ENCODE measurements around the gene TAB3.
"Not testable (repeated sequence)": the region's sequence is repeated elsewhere in the genome, so short reads cannot be mapped to it uniquely, and the experiment has no call there.

Gene TAB3

GRCh38 chrX:30816079-30816478, 73.0 kb downstream of the TAB3 start:
- no peak for DNase-seq (ENCODE audit: low read depth in 3 of 3)

GRCh38 chrX:30814978-30815377, 74.1 kb downstream of the TAB3 start:
- no peak for DNase-seq (ENCODE audit: low read depth in 3 of 3)

GRCh38 chrX:30812326-30812725, 76.7 kb downstream of the TAB3 start:
- DNase-seq (ENCODE audit: low read depth in 3 of 3), result no peak

GRCh38 chrX:30806187-30806728, 82.8 kb downstream of the TAB3 start:
- no peak for DNase-seq (ENCODE audit: low read depth in 3 of 3)

DNA sequence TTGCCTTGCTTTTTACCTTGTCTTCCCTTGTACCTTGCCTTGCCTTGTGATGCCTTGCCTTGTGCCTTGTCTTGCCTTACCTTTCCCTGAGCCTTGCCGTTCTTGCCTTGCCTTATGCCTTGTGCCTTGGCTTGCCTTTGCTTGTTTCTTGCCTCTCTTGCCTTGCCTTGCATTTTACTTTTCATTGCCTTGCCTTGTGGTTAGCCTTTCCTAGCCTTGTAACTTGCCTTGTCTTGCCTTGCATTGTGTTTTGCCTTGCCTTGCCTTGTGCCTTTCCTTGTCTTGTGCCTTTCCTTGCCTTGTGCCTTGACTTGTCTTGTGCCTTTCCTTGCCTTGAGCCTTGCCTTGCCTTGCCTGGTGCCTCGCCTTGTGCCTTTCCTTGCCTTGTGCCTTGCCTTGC, 84.6 kb downstream of the TAB3 start:
- no peak for DNase-seq (ENCODE audit: low read depth in 3 of 3)

DNA sequence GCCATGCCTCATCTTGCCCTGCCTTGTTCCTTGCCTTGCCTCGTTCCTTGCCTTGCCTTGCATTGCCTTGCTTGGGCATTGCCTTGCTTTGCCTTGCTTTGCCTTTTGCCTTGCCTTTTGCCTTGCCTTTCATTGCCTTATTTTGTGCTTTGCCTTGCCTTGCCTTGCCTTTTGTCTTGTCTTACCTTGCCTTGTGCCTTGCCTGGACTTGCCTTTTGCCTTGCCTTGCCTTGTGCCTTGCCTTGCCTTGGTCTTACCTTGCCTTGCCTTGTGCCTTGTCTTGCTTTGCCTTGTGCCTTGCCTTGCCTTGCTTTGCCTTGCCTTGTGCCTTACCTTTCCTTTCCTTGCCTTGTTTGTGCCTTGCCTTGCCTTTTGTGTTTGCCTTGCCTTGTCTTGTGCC, 88.2 kb downstream of the TAB3 start:
- DNase-seq (ENCODE audit: low read depth in 3 of 3), result no peak

GRCh38 chrX:30799327-30799726, 89.7 kb downstream of the TAB3 start:
- DNase-seq (ENCODE audit: low read depth in 3 of 3), result no peak

- DNase-seq (ENCODE audit: low read depth in 3 of 3), result no peak
Measured at GRCh38 chrX:30798810-30799209, 90.2 kb downstream of the TAB3 start.

- not testable (repeated sequence) for DNase-seq (ENCODE audit: low read depth in 3 of 3)
Measured at GRCh38 chrX:30797301-30797700, 91.8 kb downstream of the TAB3 start.

- no peak for DNase-seq (ENCODE audit: low read depth in 3 of 3)
Measured at GRCh38 chrX:30795981-30796958, 92.8 kb downstream of the TAB3 start.

- DNase-seq (ENCODE audit: low read depth in 3 of 3), result no peak
Measured at GRCh38 chrX:30794497-30794896, 94.6 kb downstream of the TAB3 start.

DNA sequence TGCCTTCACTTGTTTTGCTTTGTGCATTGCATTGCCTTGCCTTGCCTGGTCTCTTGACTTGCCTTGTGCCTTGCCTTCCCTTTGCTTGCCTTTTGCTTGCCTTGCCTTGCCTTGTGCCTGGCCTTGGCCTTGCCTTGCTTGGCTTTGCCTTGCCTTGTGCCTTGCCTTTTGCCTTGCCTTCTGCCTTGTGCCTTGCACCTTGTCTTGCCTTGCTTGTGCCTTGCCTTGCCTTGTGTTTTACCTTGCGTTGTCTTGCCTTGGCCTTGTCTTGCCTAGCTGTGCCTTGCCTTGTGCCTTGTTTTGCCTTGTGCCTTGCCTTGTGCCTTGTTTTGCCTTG, 95.3 kb downstream of the TAB3 start:
- no peak for DNase-seq (ENCODE audit: low read depth in 3 of 3)

DNA sequence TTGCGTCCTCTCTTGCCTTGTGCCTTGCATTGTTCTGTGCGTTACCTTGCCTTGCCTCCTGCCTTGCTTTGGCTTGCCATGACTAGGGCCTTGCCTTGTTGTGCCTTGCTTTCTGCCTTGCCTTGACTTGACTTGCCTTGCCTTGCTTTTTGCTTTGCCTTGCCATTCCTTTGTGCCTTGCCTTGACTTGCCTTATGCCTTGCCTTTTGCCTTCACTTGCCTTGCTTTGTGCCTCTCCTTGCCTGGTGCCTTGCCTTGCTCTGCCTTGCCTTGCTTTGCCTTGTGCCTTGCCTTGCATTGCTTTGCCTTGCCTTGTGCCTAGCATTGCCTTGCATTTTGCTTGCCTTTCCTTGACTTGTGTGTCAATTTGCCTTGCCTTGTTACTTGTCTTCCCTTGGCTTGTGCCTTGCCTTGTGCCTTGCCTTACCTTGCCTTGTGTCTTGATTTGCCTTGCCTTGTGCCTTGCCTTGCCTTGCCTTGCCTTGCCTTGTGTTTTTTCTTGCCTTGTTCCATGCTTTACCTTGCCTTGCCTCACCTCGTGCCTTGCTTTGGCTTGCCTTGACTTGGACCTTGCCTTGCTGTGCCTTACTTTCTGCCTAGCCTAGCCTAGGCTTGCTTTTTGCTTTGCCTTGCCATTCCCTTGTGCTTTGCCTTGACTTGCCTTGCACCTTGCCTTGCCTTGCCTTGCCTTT, 95.8 kb downstream of the TAB3 start:
- no peak for DNase-seq (ENCODE audit: low read depth in 3 of 3)

DNA sequence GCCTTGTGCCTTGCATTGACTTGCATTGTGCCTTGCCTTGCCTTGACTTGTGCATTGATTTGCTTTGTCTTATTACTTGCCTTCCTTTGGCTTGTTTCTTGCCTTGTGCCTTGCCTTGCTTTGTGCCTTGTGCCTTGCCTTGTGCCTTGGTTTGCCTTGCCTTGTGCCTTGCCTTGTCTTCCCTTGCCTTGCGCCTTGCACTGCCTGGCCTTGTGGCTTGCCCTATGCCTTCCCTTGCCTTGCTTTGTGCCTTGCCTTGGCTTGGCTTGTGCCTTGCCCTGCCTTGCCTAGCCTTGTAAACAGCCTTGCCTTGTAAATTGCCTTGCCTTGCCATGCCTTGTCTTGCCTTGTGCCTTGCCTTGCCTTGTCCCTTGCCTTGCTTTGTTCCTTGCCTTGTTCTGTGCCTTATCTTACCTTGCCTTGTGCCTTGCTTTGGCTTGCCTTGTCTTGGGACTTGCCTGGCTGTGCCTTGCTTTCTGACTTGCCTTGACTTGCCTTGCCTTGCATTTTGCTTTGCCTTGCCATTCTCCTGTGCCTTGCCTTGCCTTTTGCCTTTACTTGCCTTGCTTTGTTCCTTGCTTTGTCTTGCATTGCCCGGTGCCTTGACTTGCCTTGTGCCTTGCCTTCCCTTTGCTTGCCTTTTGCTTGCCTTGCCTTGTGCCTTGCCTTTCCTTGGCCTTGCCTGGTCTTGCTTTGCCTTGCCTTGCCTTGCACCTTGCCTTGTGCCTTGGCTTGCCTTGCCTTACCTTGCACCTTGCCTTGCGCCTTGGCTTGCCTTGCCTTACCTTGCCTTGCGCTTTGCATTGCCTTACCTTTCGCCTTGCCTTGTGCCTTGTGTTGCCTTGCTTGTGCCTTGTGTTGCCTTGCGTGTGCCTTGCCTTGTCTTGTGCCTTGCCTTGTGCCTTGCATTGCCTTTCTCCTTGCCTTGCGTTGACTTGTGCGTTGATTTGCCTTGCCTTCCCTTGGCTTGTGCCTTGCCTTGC, 97.5 kb downstream of the TAB3 start:
- no peak for DNase-seq (ENCODE audit: low read depth in 3 of 3)

- DNase-seq (ENCODE audit: low read depth in 3 of 3), result no peak
Measured at GRCh38 chrX:30787012-30787411, 102.0 kb downstream of the TAB3 start.

- DNase-seq (ENCODE audit: low read depth in 3 of 3), result no peak
Measured at GRCh38 chrX:30786374-30786773, 102.7 kb downstream of the TAB3 start.

DNA sequence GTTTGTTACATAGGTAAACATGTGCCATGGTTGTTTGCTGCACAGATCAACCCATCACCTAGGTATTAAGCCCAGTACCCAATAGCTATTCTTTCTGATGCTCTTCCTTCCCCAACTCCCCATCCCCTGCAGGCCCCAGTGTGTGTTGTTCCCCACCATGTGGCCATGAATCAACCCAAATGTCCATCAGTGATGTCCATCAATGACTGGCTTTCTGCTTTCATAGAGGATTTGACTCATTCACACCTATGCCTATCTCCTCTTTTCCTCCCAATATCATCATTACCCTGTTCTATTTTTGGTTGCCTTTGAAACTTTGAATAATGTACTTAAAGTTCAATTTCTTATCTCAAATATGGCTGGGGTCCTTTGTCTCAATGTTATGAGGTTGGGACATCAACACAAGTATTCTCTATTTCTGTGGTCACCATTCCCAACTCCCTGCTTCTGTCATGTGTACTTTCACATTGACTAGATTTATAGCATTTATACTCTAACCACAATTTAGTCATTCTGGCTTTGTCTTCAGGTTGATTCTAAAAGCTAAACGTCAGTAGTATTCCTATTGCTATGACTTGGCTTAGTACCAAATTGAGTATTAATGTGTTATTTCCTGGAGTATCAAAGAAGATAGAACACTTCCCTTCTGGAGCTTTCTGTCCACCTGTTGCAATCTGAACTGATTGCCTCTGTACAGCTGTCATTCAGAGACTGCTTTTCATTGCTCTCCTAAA, 107.2 kb downstream of the TAB3 start:
- no peak for DNase-seq (ENCODE audit: low read depth in 3 of 3)

DNA sequence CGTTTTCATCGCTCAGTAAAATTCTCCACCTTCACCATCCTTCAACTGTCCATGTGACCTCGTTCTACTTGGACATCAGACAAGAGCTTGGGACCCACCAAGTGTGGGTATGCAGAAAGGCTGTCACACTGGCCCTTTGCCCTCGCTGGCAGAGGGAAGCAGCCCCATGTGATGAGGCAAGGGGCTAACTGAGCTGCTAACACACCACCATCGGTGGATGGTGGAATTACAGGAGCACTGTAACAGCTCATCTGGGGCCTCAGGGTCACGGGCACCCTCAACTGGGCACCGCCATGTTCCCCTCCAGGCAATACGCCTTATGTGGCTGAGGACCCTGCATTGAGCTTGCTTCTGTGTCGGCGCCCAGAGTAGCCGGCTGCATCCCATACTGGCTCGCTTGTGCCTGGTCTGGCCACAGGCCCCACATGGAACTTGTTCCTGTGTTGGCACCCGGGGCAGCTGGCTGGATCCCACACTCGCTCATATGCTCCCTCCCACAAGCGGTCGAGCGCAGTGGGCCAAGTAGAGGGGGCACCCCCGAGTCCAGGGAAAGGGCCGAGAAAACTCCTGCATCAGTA, 109.5 kb downstream of the TAB3 start:
- DNase-seq (ENCODE audit: low read depth in 3 of 3), result no peak

DNA sequence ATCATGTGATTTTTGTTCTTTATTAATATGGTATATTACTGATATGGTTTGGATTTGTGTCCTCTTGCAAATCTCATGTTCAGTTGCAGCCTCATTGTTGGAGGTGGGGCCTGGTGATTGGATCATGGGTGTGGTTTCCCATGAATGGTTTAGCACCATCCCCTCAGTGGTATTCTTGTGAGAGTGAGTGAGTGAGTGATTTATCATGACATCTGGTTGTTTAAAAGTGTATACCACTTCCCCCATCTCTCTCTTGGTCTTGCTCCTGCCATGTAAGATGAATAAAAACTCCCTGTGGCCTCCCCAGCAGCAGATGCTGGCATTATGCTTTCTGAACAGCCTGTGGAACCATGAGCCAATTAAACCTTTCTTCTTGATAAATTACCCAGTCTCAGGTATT, 111.5 kb downstream of the TAB3 start:
- no peak for DNase-seq (ENCODE audit: low read depth in 3 of 3)
